Activated CD4-positive, alpha-beta T cell treated with anti-CD3 and anti-CD28 coated beads, Interleukin-2, Interleukin-6, amounts not matched to agents 100 ng/mL and 50 ng/mL, durations not matched to agents 16 hours and 8 hours (primary cell): ENCODE data around the gene RAB11FIP2.
A peak's percentile ranks its signal among the peaks of the same experiment; 100 is the strongest.

Source experiments
- DNase-seq: peaks from one replicate; pipeline ENCODE4 v3.0.0-alpha.2; 2020

The RAB11FIP2 gene

GRCh38 chr10:118033905-118034304 is 12.8 kb downstream of the RAB11FIP2 start:
- DNase-seq: no peak

DNA sequence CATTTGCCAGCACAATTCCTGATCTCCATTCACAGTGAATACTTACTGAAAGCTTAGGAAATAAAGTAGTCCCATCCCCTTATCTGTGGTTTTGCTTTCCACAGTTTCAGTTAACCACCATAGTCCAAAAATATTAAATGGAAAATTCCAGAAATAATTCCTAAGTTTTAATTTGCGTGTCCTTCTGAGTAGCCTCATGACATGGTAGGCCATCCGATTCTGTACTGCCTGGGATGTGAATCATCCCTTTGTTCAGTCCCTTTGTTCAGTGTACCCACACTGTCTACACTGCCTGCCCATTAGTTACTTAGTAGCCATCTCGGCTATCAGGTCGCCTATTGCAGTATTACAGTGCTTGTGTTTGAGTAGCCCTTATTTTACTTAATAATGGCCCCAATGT is 14.2 kb downstream of the RAB11FIP2 start:
- DNase-seq: no peak

DNA sequence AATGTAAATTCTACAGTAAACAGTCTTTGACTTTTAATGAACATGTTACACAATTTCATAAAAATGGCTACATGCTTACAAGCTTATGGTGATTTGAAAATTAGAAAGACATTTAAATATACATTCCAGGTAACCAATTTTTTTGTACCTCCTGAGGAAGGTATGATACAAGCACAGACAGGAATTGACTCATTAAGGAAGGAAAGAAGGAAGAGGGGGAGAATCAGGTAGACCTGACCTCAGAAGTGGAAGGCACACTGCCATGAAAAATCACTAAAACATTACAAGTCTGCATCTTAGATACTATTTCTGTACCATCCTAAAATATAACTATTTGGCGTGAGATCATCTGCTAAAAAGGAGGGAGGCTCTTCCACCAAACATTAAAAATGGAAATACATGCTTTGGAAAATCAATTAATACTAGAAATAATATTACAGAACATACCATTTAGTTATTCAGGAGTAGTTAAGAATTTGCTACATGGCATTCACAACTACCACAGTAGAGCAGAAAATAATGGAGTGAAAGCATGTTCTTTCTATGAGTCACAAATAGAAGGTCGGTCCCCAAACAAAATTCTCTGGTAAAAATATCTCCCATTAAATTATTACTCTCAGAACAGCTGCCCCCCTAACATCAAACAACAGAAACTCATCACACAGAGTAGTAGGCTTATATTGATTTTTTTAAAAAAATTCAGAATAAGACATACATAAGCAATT is 15.2 kb downstream of the RAB11FIP2 start:
- no peak for DNase-seq

- no peak for DNase-seq
Observed at GRCh38 chr10:118028619-118029018, 18.1 kb downstream of the RAB11FIP2 start.

GRCh38 chr10:118027397-118027796 is 19.3 kb downstream of the RAB11FIP2 start:
- no peak for DNase-seq

- DNase-seq: no peak
Observed at GRCh38 chr10:118026936-118027335, 19.8 kb downstream of the RAB11FIP2 start.

- DNase-seq: no peak
Observed at GRCh38 chr10:118020365-118020764, 26.4 kb downstream of the RAB11FIP2 start.

- no peak for DNase-seq
Observed at GRCh38 chr10:118017850-118018249, 28.9 kb downstream of the RAB11FIP2 start.

GRCh38 chr10:118017071-118017740 is 29.5 kb downstream of the RAB11FIP2 start:
- no peak for DNase-seq

DNA sequence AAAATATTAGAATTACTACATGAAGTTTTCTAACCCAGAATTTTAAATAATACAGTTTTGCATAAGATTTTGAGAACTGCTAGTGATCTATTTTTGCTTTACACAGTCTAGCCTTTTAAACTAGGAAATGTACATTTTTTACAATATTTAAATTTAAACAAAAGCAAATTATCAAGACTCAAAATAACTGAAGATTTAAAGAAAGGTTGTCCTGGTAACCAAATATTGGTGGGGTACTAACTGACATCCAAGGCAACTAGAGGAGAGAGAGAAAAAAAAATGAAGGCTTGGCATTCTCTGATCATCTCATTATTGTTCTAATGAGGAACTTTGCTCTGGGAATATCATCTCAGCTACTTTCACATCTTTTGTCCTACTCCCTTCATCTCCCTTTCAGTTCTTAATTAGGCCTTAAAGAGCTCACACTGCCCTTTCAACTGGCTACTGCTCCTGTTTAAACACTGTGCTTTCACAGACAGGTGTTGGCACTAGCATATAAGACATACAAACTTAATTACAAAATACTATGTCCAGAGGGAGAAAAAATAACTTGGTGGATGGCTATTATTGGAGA is 33.7 kb downstream of the RAB11FIP2 start:
- no peak for DNase-seq

GRCh38 chr10:118007773-118008172 is 39.0 kb downstream of the RAB11FIP2 start:
- DNase-seq: no peak

DNA sequence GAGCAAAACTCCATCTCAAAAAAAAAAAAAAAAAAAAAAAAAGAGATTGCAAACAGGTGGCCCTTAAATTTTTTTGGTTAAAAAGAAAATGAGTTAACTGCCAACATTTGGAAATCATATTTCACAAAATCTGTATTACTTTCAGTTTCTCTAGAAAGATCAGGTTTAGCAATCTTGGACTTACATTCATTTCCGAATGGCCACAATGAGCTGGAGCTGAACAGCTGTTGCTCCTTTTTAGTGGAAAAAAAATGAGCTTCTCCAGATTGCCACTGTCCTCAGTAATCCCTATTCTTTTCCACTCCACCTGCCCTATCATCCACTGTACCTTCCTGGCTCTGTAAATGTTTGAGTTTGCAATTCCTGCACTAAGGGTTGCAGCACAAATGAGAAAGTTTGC is 43.6 kb downstream of the RAB11FIP2 start:
- no peak for DNase-seq

DNA sequence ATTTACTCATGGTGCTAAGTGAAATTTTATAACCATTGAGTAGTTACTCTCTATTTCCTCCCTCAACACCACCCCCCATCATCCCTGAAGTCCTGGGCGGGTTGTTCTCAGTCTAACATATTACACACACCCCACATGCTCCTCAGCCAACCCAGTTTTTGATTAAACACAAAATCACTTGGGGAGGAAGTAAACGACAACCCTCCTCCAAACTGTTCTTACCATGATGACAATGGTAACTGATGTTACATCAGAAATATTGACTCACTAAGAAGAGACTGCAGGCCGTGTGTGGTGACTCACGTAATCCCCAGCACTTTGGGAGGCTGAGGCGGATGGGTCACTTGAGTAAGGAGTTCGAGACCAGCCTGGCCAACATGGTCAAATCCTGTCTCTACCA is 44.2 kb downstream of the RAB11FIP2 start:
- DNase-seq: peak; percentile 36

- DNase-seq: no peak
Observed at GRCh38 chr10:117997673-117998072, 49.1 kb downstream of the RAB11FIP2 start.

- no peak for DNase-seq
Observed at GRCh38 chr10:117996709-117997108, 50.0 kb downstream of the RAB11FIP2 start.

GRCh38 chr10:117994771-117995170 is 52.0 kb downstream of the RAB11FIP2 start:
- no peak for DNase-seq

DNA sequence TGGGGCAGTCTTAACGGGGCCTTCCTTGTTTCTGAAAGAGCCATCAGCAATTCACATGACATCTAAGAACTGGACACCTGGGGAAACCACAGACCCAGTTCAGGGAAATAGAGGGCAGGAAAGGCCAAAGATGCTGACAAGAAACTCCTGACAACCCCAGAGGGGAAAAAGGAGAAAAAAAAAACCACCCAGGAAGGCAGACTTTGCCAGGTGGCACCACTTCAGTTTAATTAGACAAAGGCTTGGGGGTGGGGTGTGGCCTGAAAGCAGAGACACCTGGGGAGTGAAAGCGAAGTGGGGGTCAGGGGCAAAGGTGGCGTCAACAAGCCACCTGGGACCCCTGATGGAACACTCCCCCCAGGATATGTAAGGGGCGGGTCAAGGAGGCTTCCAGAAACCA is 53.6 kb downstream of the RAB11FIP2 start:
- DNase-seq: no peak

- DNase-seq: no peak
Observed at GRCh38 chr10:117991701-117992100, 55.0 kb downstream of the RAB11FIP2 start.

GRCh38 chr10:117989962-117990361 is 56.8 kb downstream of the RAB11FIP2 start:
- no peak for DNase-seq

- no peak for DNase-seq
Observed at GRCh38 chr10:117988814-117989213, 57.9 kb downstream of the RAB11FIP2 start.

DNA sequence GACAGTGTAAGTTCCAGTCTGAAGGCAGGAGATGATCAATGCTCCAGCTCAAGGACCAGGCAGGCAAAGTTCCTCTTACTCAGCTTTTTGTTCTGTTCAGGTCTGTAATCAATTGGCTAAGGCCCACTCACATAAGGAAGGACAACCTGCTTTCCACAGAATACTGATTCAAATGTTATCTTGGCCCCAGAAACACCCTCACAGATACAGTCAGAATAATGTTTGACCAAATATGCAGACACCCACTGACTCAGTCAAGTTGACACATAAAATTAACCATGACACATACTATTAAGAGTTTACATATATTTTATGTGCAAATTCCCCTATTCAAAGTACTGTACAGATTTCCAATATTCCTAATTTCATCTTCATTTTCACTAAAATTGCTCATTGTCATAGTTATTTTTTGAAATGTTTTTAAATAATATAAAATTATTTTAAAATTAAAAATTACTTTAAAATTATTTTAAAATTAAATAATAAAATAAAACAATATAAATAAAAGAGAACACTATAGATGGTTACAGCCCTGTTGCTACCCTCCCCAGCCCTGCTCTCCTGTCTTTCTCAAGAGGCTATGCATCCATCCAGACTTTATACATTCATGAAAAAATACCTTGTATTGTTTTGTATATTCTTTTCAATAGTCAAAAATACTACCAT is 59.4 kb downstream of the RAB11FIP2 start:
- DNase-seq: no peak

- no peak for DNase-seq
Observed at GRCh38 chr10:117983961-117984360, 62.8 kb downstream of the RAB11FIP2 start.
